HG02938 (cell line): ENCODE results near the gene PATL2.
"Not testable (repeated sequence)": the region's sequence is repeated elsewhere in the genome, so short reads cannot be mapped to it uniquely, and the experiment has no call there.

Source experiments
- ATAC-seq: cut with Tn5 transposase; IDR thresholded peaks from one replicate; pipeline ENCODE4 v1.9.1; 2021; ENCODE audit warnings: mild to moderate bottlenecking, moderate library complexity; ENCODE audit not compliant: unreplicated experiment

PATL2 gene

GRCh38 chr15:44692659-44693058, 18.5 kb downstream of the PATL2 start:
- ATAC-seq, result no peak

- ATAC-seq, result not testable (repeated sequence)
These were observed 20.9 kb downstream of the PATL2 start for GRCh38 chr15:44690245-44690644.

- not testable (repeated sequence) for ATAC-seq
These were observed 21.8 kb downstream of the PATL2 start for GRCh38 chr15:44689318-44689717.

- ATAC-seq, result not testable (repeated sequence)
These were observed 28.1 kb downstream of the PATL2 start for GRCh38 chr15:44682809-44683682.

GRCh38 chr15:44682211-44682610, 28.9 kb downstream of the PATL2 start:
- ATAC-seq, result no peak

- ATAC-seq, result no peak
These were observed 34.4 kb downstream of the PATL2 start for GRCh38 chr15:44676676-44677075.

- no peak for ATAC-seq
These were observed 35.2 kb downstream of the PATL2 start for GRCh38 chr15:44675911-44676310.

GRCh38 chr15:44673639-44674038, 37.5 kb downstream of the PATL2 start:
- ATAC-seq, result no peak

GRCh38 chr15:44670087-44670950, 40.8 kb downstream of the PATL2 start:
- ATAC-seq, result no peak

GRCh38 chr15:44668921-44669320, 42.2 kb downstream of the PATL2 start:
- ATAC-seq, result no peak

- no peak for ATAC-seq
These were observed 44.1 kb downstream of the PATL2 start for GRCh38 chr15:44667039-44667360.

GRCh38 chr15:44666210-44667038, 44.7 kb downstream of the PATL2 start:
- no peak for ATAC-seq

- peak; percentile 74 for ATAC-seq
These were observed 47.5 kb downstream of the PATL2 start, which contains the start of gene SPG11 for GRCh38 chr15:44663410-44664308. Gene SPG11 (minus strand): TSS chr15:44663662. CDS start chr15:44663647, 15 bp downstream.

- peak; percentile 55 for ATAC-seq
These were observed 48.4 kb downstream of the PATL2 start for GRCh38 chr15:44662478-44663409.

- ATAC-seq, result no peak
These were observed 49.5 kb downstream of the PATL2 start for GRCh38 chr15:44661576-44661975.

GRCh38 chr15:44659056-44659455, 52.1 kb downstream of the PATL2 start:
- no peak for ATAC-seq

GRCh38 chr15:44657378-44657777, 53.7 kb downstream of the PATL2 start:
- ATAC-seq, result no peak

GRCh38 chr15:44656913-44657312, 54.2 kb downstream of the PATL2 start:
- ATAC-seq, result no peak

- ATAC-seq, result no peak
These were observed 54.8 kb downstream of the PATL2 start for GRCh38 chr15:44656298-44656697.
